Calu3 (cell line): ENCODE results near the gene PPP1R12A. TPM values are rescaled to one million over a fixed set of nuclear protein-coding genes. Genes with fewer than 3 reads are reported as not detected.

ENCODE experiments used
- BruUV-seq: library from RNA; stranded (reverse); fragments of 400-500 nt; replicated peaks from 2 replicates; lab custom pipeline; 2021; lab: Mats Ljungman, UMichigan
- CTCF ChIA-PET: fragments of 300-600 bp; sonication (Branson Sonifier 250); formaldehyde crosslinking; loops from one replicate; lab custom pipeline; 2022; ENCODE audit warnings: antibody characterized with exemption; lab: Charles Lee
- DNase-seq: peaks from one replicate; pipeline ENCODE4 v3.0.0; 2022
- H3K27ac Mint-ChIP-seq: one replicate; pipeline ENCODE4 v1.8.0; 2022; ENCODE audit warnings: mixed read lengths; ENCODE audit not compliant: unreplicated experiment
- H3K27me3 Mint-ChIP-seq: one replicate; pipeline ENCODE4 v1.8.0; 2022; ENCODE audit warnings: mixed read lengths; ENCODE audit not compliant: unreplicated experiment
- H3K36me3 Mint-ChIP-seq: one replicate; pipeline ENCODE4 v1.8.0; 2022; ENCODE audit warnings: mild to moderate bottlenecking, moderate library complexity, mixed read lengths; ENCODE audit not compliant: insufficient read depth, unreplicated experiment
- H3K4me1 Mint-ChIP-seq: one replicate; pipeline ENCODE4 v1.8.0; 2022; ENCODE audit warnings: mild to moderate bottlenecking, low read depth, mixed read lengths; ENCODE audit not compliant: unreplicated experiment
- H3K4me3 Mint-ChIP-seq: one replicate; pipeline ENCODE4 v1.8.0; 2022; ENCODE audit warnings: mild to moderate bottlenecking, low read depth, moderate library complexity, mixed read lengths; ENCODE audit not compliant: unreplicated experiment
- H3K9me3 Mint-ChIP-seq: one replicate; pipeline ENCODE4 v1.8.0; 2022; ENCODE audit warnings: low read depth, mixed read lengths; ENCODE audit not compliant: unreplicated experiment
- CTCF ChIP-seq: fragments of 200-600 bp; IDR thresholded peaks from one replicate; pipeline ENCODE4 v1.8.0; 2022; ENCODE audit warnings: antibody characterized with exemption; ENCODE audit not compliant: unreplicated experiment
- intact Hi-C: fragments of 100-400 bp; cut with micrococcal nuclease; formaldehyde crosslinking; loops from one replicate; pipeline ENCODE4 v1.10.0; 2022; ENCODE audit not compliant: unreplicated experiment
- total RNA-seq: library from RNA; stranded (reverse); gene quantifications from 2 replicates; pipeline ENCODE4 v1.2.3, GENCODE V29; 2022

Gene PPP1R12A
- total RNA-seq, 1 experiment from 2014 or later, result 97.4 TPM

GRCh38 chr12:79830440-79830839, 104.5 kb downstream of the PPP1R12A start:
- Mint-ChIP-seq H3K9me3 (no peaks in the 10 kb centered on the region), H3K4me3 (no peak overlapping the region), H3K27ac (no peak overlapping the region), H3K27me3 (no peaks in the 10 kb centered on the region), H3K36me3 (no peaks in the 10 kb centered on the region), H3K4me1 (no peaks in the 10 kb centered on the region)
- no TSS peak for BruUV-seq
- intact Hi-C loops, result no loop called here
- DNase-seq, result no peak
- CTCF ChIA-PET, result no interaction called here
- no peak for TF ChIP-seq CTCF

GRCh38 chr12:79828924-79829323, 106.0 kb downstream of the PPP1R12A start:
- H3K27ac Mint-ChIP-seq, result no peak overlapping the region
- no peak overlapping the region for H3K4me3 Mint-ChIP-seq
- TF ChIP-seq CTCF, result no peak
- no peaks in the 10 kb centered on the region for H3K9me3 Mint-ChIP-seq
- H3K4me1 Mint-ChIP-seq, result no peaks in the 10 kb centered on the region
- H3K36me3 Mint-ChIP-seq, result no peaks in the 10 kb centered on the region
- BruUV-seq, result no TSS peak
- CTCF ChIA-PET, result no interaction called here
- DNase-seq, result no peak
- intact Hi-C loops, result no loop called here
- no peaks in the 10 kb centered on the region for H3K27me3 Mint-ChIP-seq

- Mint-ChIP-seq H3K27ac (no peak overlapping the region), H3K27me3 (no peaks in the 10 kb centered on the region), H3K36me3 (peaks cover 5% of the 10 kb centered on the region), H3K4me1 (no peaks in the 10 kb centered on the region), H3K9me3 (no peaks in the 10 kb centered on the region), H3K4me3 (no peak overlapping the region)
- CTCF ChIA-PET, result no interaction called here
- no peak for TF ChIP-seq CTCF
- BruUV-seq, result no TSS peak
- intact Hi-C loops, result no loop called here
- DNase-seq, result no peak
Observed at GRCh38 chr12:79827484-79827883, 107.4 kb downstream of the PPP1R12A start.

- Mint-ChIP-seq H3K36me3 (peaks cover 5% of the 10 kb centered on the region), H3K27me3 (no peaks in the 10 kb centered on the region), H3K9me3 (no peaks in the 10 kb centered on the region), H3K4me3 (no peak overlapping the region), H3K27ac (no peak overlapping the region), H3K4me1 (no peaks in the 10 kb centered on the region)
- CTCF ChIA-PET, result interaction anchor here (0.7 to 1.0 kb wide), 4 partner anchors 18 to 107 kb away, joined by 3 to 8 read pairs (median 6); no protein-coding TSS in a partner anchor
- BruUV-seq, result no TSS peak
- DNase-seq, result no peak
- intact Hi-C loops, result no loop called here
- TF ChIP-seq CTCF, result no peak
Observed at GRCh38 chr12:79826267-79827128, 108.4 kb downstream of the PPP1R12A start.
